HCEC 1CT (cell line): ENCODE measurements around the gene ALPK3.

Experiments
- DNase-seq: peaks from one replicate; pipeline ENCODE4 v3.0.0-alpha.2; 2017

The ALPK3 gene

GRCh38 chr15:84898761-84899160, 81.6 kb downstream of the ALPK3 start:
- no peak for DNase-seq

- DNase-seq = no peak
Observed at GRCh38 chr15:84899750-84900149, 82.6 kb downstream of the ALPK3 start.

- no peak for DNase-seq
Observed at GRCh38 chr15:84901540-84901939, 84.4 kb downstream of the ALPK3 start.

GRCh38 chr15:84903751-84904150, 86.6 kb downstream of the ALPK3 start:
- no peak for DNase-seq

GRCh38 chr15:84904419-84904818, 87.3 kb downstream of the ALPK3 start:
- no peak for DNase-seq

GRCh38 chr15:84905016-84905916, 88.1 kb downstream of the ALPK3 start:
- no peak for DNase-seq

- no peak for DNase-seq
Observed at GRCh38 chr15:84907731-84908130, 90.6 kb downstream of the ALPK3 start.

GRCh38 chr15:84908564-84908963, 91.4 kb downstream of the ALPK3 start:
- no peak for DNase-seq

- no peak for DNase-seq
Observed at GRCh38 chr15:84909029-84909428, 91.9 kb downstream of the ALPK3 start.

- DNase-seq = no peak
Observed at GRCh38 chr15:84909782-84910181, 92.6 kb downstream of the ALPK3 start.

GRCh38 chr15:84910928-84911623, 93.9 kb downstream of the ALPK3 start:
- DNase-seq = no peak

GRCh38 chr15:84911879-84912660, 94.9 kb downstream of the ALPK3 start:
- peak; percentile 96 for DNase-seq

GRCh38 chr15:84913360-84913723, 96.2 kb downstream of the ALPK3 start:
- DNase-seq = no peak

- no peak for DNase-seq
Observed at GRCh38 chr15:84914351-84914750, 97.2 kb downstream of the ALPK3 start.

- DNase-seq = no peak
Observed at GRCh38 chr15:84914909-84915605, 97.9 kb downstream of the ALPK3 start.

- no peak for DNase-seq
Observed at GRCh38 chr15:84915606-84915958, 98.4 kb downstream of the ALPK3 start.

- no peak for DNase-seq
Observed at GRCh38 chr15:84917452-84917851, 100.3 kb downstream of the ALPK3 start.

GRCh38 chr15:84919106-84919667, 102.0 kb downstream of the ALPK3 start:
- DNase-seq = no peak

GRCh38 chr15:84921121-84921520, 104.0 kb downstream of the ALPK3 start:
- DNase-seq = no peak

- no peak for DNase-seq
Observed at GRCh38 chr15:84922530-84922929, 105.4 kb downstream of the ALPK3 start.
